ENCODE results near the gene RPS10. TPM values are rescaled to one million over a fixed set of nuclear protein-coding genes. Genes with fewer than 3 reads are reported as not detected.

RPS10 gene
- polyA plus RNA-seq, 4 donors, result 2,052 to 4,302 (median 2,586) TPM

- no peaks in the 10 kb centered on the region for H3K27me3 ChIP-seq (ENCODE audit: control insufficient read depth in 3 of 3, insufficient read depth in 3 of 3, low read length in 3 of 3)
- H3K27ac ChIP-seq (ENCODE audit: low read depth in 1 of 3, low read length in 2 of 3), result no peak overlapping the region
- FAIRE-seq (no peak), DNase-seq (no peak)
- H3K36me3 ChIP-seq (ENCODE audit: control insufficient read depth in 3 of 3, insufficient read depth in 2 of 3, low read depth in 1 of 3, low read length in 3 of 3), result no peaks in the 10 kb centered on the region
- 100% methylated on average over 6 of the region's 6 CpGs for WGBS, 3 donors
- peaks cover 0 to 9% (median 0%) of the 10 kb centered on the region in 3 donors for H3K4me1 ChIP-seq (ENCODE audit: control insufficient read depth in 3 of 3, insufficient read depth in 2 of 3, low read depth in 1 of 3, low read length in 2 of 3)
- no peaks in the 10 kb centered on the region for H3K9me3 ChIP-seq (ENCODE audit: control insufficient read depth in 2 of 2, insufficient read depth in 1 of 2, low read depth in 1 of 2, low read length in 1 of 2)
- no peak overlapping the region for H3K4me3 ChIP-seq (ENCODE audit: low read depth in 1 of 3, low read length in 3 of 3)
Measured at GRCh38 chr6:34396518-34396917, 29.4 kb downstream of the RPS10 start.

DNA sequence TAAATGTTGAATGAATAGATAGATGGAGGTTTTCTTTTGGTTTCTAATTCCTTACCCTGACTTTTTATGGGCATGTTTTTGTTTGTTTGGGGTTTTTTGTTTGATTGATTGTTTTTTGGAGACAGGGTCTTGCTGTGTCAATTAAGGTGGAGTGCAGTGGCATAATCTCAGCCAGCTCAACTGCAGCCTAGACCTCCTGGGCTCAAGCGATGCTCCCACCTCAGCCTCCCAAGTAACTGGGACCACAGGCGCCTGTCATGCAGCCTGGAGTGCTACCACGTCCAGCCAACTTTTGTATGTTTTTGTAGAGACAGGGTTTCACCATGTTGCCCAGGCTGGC, 31.9 kb downstream of the RPS10 start:
- H3K36me3 ChIP-seq (ENCODE audit: control insufficient read depth in 3 of 3, insufficient read depth in 2 of 3, low read depth in 1 of 3, low read length in 3 of 3), result no peaks in the 10 kb centered on the region
- WGBS, 3 donors, result 92 to 96% (median 95%) methylated on average over 3 of the region's 3 CpGs
- H3K9me3 ChIP-seq (ENCODE audit: control insufficient read depth in 2 of 2, insufficient read depth in 1 of 2, low read depth in 1 of 2, low read length in 1 of 2), result no peaks in the 10 kb centered on the region
- H3K27me3 ChIP-seq (ENCODE audit: control insufficient read depth in 3 of 3, insufficient read depth in 3 of 3, low read length in 3 of 3), result no peaks in the 10 kb centered on the region
- no peak overlapping the region for H3K27ac ChIP-seq (ENCODE audit: low read depth in 1 of 3, low read length in 2 of 3)
- DNase-seq, result no peak
- H3K4me1 ChIP-seq (ENCODE audit: control insufficient read depth in 3 of 3, insufficient read depth in 2 of 3, low read depth in 1 of 3, low read length in 2 of 3), result peaks cover 0 to 9% (median 0%) of the 10 kb centered on the region in 3 donors
- H3K4me3 ChIP-seq (ENCODE audit: low read depth in 1 of 3, low read length in 3 of 3), result no peak overlapping the region
- no peak for FAIRE-seq

DNA sequence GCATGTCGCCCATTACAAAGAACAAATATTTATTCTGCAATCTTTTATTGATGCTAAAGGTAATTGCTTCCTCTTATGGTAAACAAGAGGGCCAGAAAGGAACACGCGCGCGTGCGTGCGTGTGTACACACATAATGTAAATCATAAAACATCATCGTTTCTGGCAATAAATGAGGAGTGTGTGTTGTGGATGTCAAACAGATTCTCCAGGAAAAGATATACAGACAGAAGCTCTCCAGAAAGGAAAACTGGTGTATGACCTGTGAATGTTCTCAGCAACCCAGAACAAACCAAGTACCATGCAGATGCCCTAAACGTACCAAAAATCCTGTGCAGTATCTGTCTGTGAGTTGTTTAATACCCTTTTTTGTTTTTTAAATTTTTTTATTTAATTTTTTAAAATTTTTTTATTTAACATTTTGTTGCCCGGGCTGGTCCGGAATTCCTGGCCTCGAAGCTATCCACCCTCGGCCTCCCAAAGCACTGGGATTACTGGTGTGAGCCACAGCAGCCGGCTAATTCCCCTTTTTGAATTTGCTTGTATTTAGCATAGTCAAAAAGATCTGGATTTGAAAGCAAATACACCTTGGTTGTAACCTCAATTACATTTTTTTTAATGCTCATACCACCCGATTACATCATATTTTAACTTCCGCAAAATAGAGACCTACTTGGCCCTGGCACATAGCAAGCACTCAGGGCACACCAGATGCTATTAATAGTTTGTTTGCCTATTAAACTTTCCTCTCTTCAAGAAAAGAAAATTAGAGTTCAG, 32.5 kb downstream of the RPS10 start:
- FAIRE-seq (no peak), DNase-seq (no peak)
- Histone ChIP-seq H3K9me3 (ENCODE audit: control insufficient read depth in 2 of 2, insufficient read depth in 1 of 2, low read depth in 1 of 2, low read length in 1 of 2) (no peaks in the 10 kb centered on the region), H3K36me3 (ENCODE audit: control insufficient read depth in 3 of 3, insufficient read depth in 2 of 3, low read depth in 1 of 3, low read length in 3 of 3) (no peaks in the 10 kb centered on the region), H3K27ac (ENCODE audit: low read depth in 1 of 3, low read length in 2 of 3) (peak overlapping the region; percentile 52 to 94 (median 81)), H3K27me3 (ENCODE audit: control insufficient read depth in 3 of 3, insufficient read depth in 3 of 3, low read length in 3 of 3) (no peaks in the 10 kb centered on the region), H3K4me3 (ENCODE audit: low read depth in 1 of 3, low read length in 3 of 3) (peak overlapping the region; percentile 42 to 81 (median 58)), H3K4me1 (ENCODE audit: control insufficient read depth in 3 of 3, insufficient read depth in 2 of 3, low read depth in 1 of 3, low read length in 2 of 3) (peaks cover 0 to 9% (median 0%) of the 10 kb centered on the region in 3 donors)
- 41 to 42% (median 42%) methylated on average over 16 of the region's 16 CpGs for WGBS, 3 donors

DNA sequence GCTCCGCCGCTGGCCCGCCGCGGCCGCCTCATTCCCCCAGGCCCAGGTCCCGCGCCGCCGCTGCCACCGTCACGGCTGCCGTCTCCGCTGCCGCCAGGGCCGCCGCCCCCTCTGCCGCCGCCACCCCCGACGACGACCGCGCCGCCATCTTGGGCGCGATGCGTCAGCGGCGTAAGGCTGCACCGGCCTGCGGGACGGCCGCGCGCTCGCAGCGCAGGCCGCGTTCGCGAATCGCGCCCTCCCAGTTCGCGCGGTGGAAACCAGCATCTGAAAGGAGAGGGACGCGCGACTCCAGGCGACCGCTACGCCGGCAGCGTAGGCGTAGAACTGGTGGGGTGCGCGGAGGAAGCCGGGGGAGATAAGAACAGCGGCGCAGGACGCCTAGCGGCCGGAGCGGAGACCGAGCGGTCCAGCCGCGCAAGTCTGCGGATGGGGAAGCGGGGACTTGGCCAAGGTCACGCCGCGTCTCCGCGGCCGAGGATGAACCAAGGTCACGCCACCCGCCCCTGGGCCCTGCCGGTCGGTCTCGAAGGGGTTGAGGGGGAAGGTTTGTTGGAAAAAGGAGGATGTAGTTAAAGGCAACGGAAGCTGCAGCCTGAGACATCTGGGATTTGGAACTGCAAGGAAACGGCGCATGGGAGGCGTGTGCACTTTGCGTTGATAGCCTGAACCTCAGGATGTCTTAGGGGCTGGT, 33.2 kb downstream of the RPS10 start, which contains the start of gene NUDT3:
Gene NUDT3 (minus strand): TSS at position 173 of the 694 bp plus-strand sequence. CDS start 307 bp downstream, outside the sequence.
- H3K36me3 ChIP-seq (ENCODE audit: control insufficient read depth in 3 of 3, insufficient read depth in 2 of 3, low read depth in 1 of 3, low read length in 3 of 3), result no peaks in the 10 kb centered on the region
- FAIRE-seq, result no peak
- peaks cover 0 to 9% (median 0%) of the 10 kb centered on the region in 3 donors for H3K4me1 ChIP-seq (ENCODE audit: control insufficient read depth in 3 of 3, insufficient read depth in 2 of 3, low read depth in 1 of 3, low read length in 2 of 3)
- WGBS, 3 donors, result 0% methylated on average over 67 to 87 of the region's 87 CpGs
- peak; percentile 88 to 99 for DNase-seq
- peak within 1 kb of the TSS; percentile 72 to 92 (median 81) for H3K4me3 ChIP-seq (ENCODE audit: low read depth in 1 of 3, low read length in 3 of 3)
- peak within 1 kb of the TSS; percentile 81 to 94 (median 92) for H3K27ac ChIP-seq (ENCODE audit: low read depth in 1 of 3, low read length in 2 of 3)
- no peaks in the 10 kb centered on the region for H3K9me3 ChIP-seq (ENCODE audit: control insufficient read depth in 2 of 2, insufficient read depth in 1 of 2, low read depth in 1 of 2, low read length in 1 of 2)
- no peaks in the 10 kb centered on the region for H3K27me3 ChIP-seq (ENCODE audit: control insufficient read depth in 3 of 3, insufficient read depth in 3 of 3, low read length in 3 of 3)

DNA sequence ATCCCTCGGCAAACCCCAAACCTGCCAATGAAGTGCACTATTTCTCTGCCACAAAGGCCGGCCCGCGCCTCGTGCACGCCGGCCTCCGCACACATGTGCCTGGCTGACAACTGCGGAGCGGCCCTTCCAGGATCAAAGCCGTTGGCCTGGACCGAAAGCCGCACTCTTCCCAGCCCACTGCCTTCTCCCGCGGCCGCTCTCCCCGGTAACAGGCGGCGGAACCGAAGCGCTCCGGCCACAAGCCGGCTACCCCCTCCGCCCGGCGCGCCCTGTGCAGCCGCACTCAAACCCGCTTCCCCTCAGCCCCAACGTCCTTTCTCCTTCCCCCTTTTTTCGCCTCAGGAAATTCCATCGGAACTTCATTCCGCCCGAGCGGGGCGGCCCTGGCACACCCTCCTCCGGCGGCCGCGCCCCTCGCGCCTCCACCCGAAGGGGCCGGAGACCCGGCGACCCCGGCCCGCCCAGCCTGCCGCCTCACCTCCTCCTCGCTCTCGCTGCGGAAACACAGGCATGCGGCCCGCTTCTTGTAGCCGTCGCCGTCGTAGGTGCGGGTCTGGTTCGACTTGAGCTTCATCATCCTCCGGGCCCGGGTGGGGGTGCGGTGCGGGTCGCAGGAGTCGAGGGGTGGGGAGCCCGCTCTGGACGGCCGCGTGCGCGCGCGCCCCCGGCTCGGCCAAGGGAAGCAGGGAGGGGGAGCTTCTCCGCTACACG, 33.9 kb downstream of the RPS10 start:
- H3K9me3 ChIP-seq (ENCODE audit: control insufficient read depth in 2 of 2, insufficient read depth in 1 of 2, low read depth in 1 of 2, low read length in 1 of 2), result no peaks in the 10 kb centered on the region
- no peak for FAIRE-seq

GRCh38 chr6:34391473-34391785, 34.4 kb downstream of the RPS10 start:
- no peak for FAIRE-seq
- no peaks in the 10 kb centered on the region for H3K27me3 ChIP-seq (ENCODE audit: control insufficient read depth in 3 of 3, insufficient read depth in 3 of 3, low read length in 3 of 3)
- H3K4me1 ChIP-seq (ENCODE audit: control insufficient read depth in 3 of 3, insufficient read depth in 2 of 3, low read depth in 1 of 3, low read length in 2 of 3), result peaks cover under 1 to 9% (median 4%) of the 10 kb centered on the region in 3 donors
- peak overlapping the region; percentile 72 to 92 (median 81) for H3K4me3 ChIP-seq (ENCODE audit: low read depth in 1 of 3, low read length in 3 of 3)
- H3K9me3 ChIP-seq (ENCODE audit: control insufficient read depth in 2 of 2, insufficient read depth in 1 of 2, low read depth in 1 of 2, low read length in 1 of 2), result no peaks in the 10 kb centered on the region
- no peak for DNase-seq
- peak overlapping the region in 2 of 3 donors; percentile 81 to 94 for H3K27ac ChIP-seq (ENCODE audit: low read depth in 1 of 3, low read length in 2 of 3)
- 2% methylated on average over 5 of the region's 5 CpGs for whole genome bisulfite sequencing, 3 donors
- no peaks in the 10 kb centered on the region for H3K36me3 ChIP-seq (ENCODE audit: control insufficient read depth in 3 of 3, insufficient read depth in 2 of 3, low read depth in 1 of 3, low read length in 3 of 3)

More for the DNA sequence above, 33.9 kb downstream of the RPS10 start:
- peaks cover 0 to 9% (median 0%) of the 10 kb centered on the region in 3 donors for H3K4me1 ChIP-seq (ENCODE audit: control insufficient read depth in 3 of 3, insufficient read depth in 2 of 3, low read depth in 1 of 3, low read length in 2 of 3)
- H3K4me3 ChIP-seq (ENCODE audit: low read depth in 1 of 3, low read length in 3 of 3), result peak overlapping the region; percentile 72 to 92 (median 81)
- DNase-seq, result peak; percentile 52 to 79
- no peaks in the 10 kb centered on the region for H3K36me3 ChIP-seq (ENCODE audit: control insufficient read depth in 3 of 3, insufficient read depth in 2 of 3, low read depth in 1 of 3, low read length in 3 of 3)
- peak overlapping the region; percentile 81 to 94 (median 92) for H3K27ac ChIP-seq (ENCODE audit: low read depth in 1 of 3, low read length in 2 of 3)
- WGBS, 3 donors, result 0% methylated on average over 64 to 78 of the region's 78 CpGs
- no peaks in the 10 kb centered on the region for H3K27me3 ChIP-seq (ENCODE audit: control insufficient read depth in 3 of 3, insufficient read depth in 3 of 3, low read length in 3 of 3)

DNA sequence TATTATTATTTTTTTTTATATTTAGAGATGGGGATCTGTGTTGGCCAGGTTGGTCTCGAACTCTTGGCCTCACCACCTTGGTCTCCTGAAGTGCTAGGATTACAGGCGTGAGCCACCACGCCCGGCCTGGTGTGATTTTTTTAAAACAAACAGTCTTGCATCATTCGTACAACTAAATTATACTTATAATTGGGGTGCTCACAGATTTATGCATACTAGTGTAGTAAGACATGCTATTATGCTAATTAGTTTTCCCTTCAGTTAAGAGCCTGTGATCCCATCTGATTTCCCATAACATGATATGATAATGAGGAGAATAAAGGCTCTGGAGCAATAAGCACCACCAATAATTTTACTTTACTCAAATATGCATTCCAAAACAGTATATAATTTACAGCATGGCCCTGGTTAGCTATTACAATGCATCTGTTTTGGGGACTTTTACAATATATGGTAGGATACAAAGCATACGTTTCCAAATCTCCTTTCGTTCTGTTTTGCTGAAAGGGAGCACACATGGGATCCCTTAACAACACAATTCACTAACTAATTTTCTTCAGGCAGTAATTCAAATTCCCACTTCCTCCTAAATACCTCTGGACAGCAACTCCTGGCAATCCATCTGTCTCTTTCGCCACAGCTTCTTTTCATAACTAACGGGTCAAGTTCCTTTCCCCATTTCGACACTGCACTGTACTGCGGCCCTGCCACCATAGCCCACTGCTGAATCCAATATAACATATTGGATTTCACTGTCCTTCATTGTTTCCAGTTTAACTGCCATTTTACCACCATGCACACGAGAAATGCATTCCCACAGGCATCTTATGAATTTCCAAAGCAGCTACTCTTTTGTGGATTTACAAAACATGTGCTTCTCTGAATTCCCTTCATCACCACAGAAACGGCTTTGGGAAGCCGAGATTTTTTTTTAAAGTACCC, 35.1 kb downstream of the RPS10 start:
- Histone ChIP-seq H3K27me3 (ENCODE audit: control insufficient read depth in 3 of 3, insufficient read depth in 3 of 3, low read length in 3 of 3) (no peaks in the 10 kb centered on the region), H3K4me3 (ENCODE audit: low read depth in 1 of 3, low read length in 3 of 3) (peak overlapping the region in 2 of 3 donors; percentile 72 to 81), H3K9me3 (ENCODE audit: control insufficient read depth in 2 of 2, insufficient read depth in 1 of 2, low read depth in 1 of 2, low read length in 1 of 2) (no peaks in the 10 kb centered on the region), H3K27ac (ENCODE audit: low read depth in 1 of 3, low read length in 2 of 3) (peak overlapping the region in 2 of 3 donors; percentile 22 to 81), H3K4me1 (ENCODE audit: control insufficient read depth in 3 of 3, insufficient read depth in 2 of 3, low read depth in 1 of 3, low read length in 2 of 3) (peaks cover 2 to 11% (median 6%) of the 10 kb centered on the region in 3 donors), H3K36me3 (ENCODE audit: control insufficient read depth in 3 of 3, insufficient read depth in 2 of 3, low read depth in 1 of 3, low read length in 3 of 3) (no peaks in the 10 kb centered on the region)
- FAIRE-seq (no peak), DNase-seq (peak; percentile 27 to 57)
- WGBS, 3 donors, result 21 to 31% (median 26%) methylated on average over 14 of the region's 14 CpGs
